Stimulated activated CD4-positive, alpha-beta T cell treated with anti-CD3 and anti-CD28 coated beads, Interleukin-4, amount 100 ng/mL, for 4 hours (primary cell): ENCODE measurements around the gene ACAP3.

Source experiments
- DNase-seq, 2 experiments: peaks; one replicate each; pipeline ENCODE4 v3.0.0-alpha.2; 2020

The ACAP3 gene

GRCh38 chr1:1307923-1308755, at the start of gene ACAP3, which contains the start of gene PUSL1:
TSS of gene ACAP3 (minus strand) at chr1:1307930. CDS start at chr1:1307815, 115 bp downstream.
TSS of gene PUSL1 (plus strand) at chr1:1308597. CDS start at chr1:1308644, 47 bp downstream.
- DNase-seq, result peak; percentile 86

- DNase-seq, result no peak
Measured at GRCh38 chr1:1356796-1357401, 49.2 kb upstream of the ACAP3 start.

- DNase-seq, result no peak
Measured at GRCh38 chr1:1356166-1356795, 48.6 kb upstream of the ACAP3 start.

GRCh38 chr1:1355416-1355815, 47.7 kb upstream of the ACAP3 start:
- DNase-seq, result no peak

GRCh38 chr1:1354271-1355247, 46.8 kb upstream of the ACAP3 start:
- DNase-seq, result peak in 1 of 2 experiments; percentile 32

- no peak for DNase-seq
Measured at GRCh38 chr1:1353389-1354151, 45.8 kb upstream of the ACAP3 start.

- DNase-seq, result no peak
Measured at GRCh38 chr1:1352786-1353388, 45.2 kb upstream of the ACAP3 start.

GRCh38 chr1:1351511-1352427, 44.0 kb upstream of the ACAP3 start:
- no peak for DNase-seq

GRCh38 chr1:1349256-1350012, 41.7 kb upstream of the ACAP3 start, which contains the start of gene DVL1:
TSS of gene DVL1 (minus strand) at chr1:1349418. CDS start at chr1:1349065, 353 bp downstream.
- DNase-seq, result peak; percentile 52 to 79

- DNase-seq, result no peak
Measured at GRCh38 chr1:1348420-1349255, 40.9 kb upstream of the ACAP3 start.

- no peak for DNase-seq
Measured at GRCh38 chr1:1347663-1348419, 40.1 kb upstream of the ACAP3 start.

- no peak for DNase-seq
Measured at GRCh38 chr1:1347026-1347595, 39.4 kb upstream of the ACAP3 start.

GRCh38 chr1:1346501-1346890, 38.8 kb upstream of the ACAP3 start:
- DNase-seq, result no peak

- DNase-seq, result no peak
Measured at GRCh38 chr1:1345860-1346500, 38.2 kb upstream of the ACAP3 start.

GRCh38 chr1:1345384-1345783, 37.7 kb upstream of the ACAP3 start:
- DNase-seq, result no peak

GRCh38 chr1:1344655-1345361, 37.1 kb upstream of the ACAP3 start:
- DNase-seq, result peak; percentile 46 to 72
